Activated CD4-positive, CD25-positive, alpha-beta regulatory T cell (primary cell): ENCODE data around the gene RCSD1.

Source experiments
- DNase-seq, 4 experiments: peaks; one replicate each; lab custom pipeline; 2025; lab: John Stamatoyannopoulos, UW

RCSD1 gene

GRCh38 chr1:167687919-167688519 lies 58.0 kb downstream of the RCSD1 start:
- DNase-seq = peak; percentile 38 to 78 (median 60)

DNA sequence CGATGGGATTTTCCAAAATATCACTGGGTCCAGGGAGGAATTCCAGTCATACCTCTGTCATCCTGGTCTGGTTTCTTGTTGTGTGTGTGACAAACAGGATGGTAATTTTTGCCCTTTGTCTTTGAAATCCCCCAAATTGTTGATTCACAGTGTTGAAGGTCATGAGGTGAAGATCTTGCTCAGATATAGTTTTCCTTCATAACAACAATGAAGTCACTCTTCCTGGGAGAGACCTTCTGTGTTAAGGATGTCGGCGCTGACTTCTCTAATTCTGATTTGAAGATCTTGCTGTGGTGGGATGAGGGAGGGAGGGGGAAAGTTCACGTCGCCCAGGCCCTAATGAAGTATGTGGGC lies 59.5 kb downstream of the RCSD1 start:
- DNase-seq = no peak

DNA sequence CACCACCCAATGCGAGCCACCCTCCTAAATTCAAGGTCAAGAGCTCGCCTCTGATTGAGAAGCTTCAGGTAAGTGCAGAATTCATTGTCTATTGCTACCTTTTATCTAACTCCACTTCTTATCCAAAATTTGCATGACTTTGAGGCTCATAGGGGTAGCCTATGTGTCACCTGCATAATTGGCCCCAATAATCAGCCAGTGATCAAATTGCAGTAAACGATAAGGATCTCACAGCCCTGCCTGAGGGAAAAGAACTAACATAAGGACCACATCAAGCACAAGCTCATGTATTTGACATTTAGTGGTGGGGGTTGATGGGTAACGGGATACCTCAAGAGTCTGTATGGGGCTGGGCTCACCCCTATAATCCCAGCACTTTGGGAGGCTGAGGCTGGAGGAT lies 60.0 kb downstream of the RCSD1 start:
- DNase-seq = no peak

DNA sequence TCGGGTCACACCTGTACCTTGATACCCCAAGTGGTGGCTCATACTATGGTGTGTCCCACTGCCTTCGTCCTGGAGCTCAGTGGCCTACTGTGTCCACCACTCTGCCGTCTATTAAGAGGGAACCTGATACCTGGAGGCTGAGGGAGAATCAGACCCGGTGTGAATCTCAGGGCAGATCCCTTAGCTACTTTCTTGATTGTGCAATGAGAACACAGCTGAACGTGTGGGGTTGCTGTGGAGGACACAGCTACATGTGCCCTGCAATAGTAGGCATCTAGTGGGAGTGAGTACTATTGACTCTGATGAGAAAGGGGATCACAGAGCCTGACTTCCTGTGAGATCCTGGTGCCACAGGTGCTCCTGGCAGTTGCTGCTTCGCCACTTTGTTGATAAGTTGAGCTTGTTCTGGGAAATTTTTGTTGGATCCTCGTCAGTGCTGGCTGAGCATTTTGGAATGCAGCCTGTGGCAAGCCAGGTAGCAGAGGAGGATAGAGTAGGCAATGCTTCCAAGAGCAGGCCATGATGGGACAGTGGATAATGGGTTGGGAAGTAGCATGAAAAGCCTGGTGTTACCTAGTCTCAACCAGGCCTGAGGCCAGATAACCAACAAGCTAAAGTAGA lies 63.5 kb downstream of the RCSD1 start:
- no peak for DNase-seq

- DNase-seq = no peak
Measured at GRCh38 chr1:167694691-167695090, 64.7 kb downstream of the RCSD1 start.

- DNase-seq = no peak
Measured at GRCh38 chr1:167695147-167695546, 65.1 kb downstream of the RCSD1 start.

DNA sequence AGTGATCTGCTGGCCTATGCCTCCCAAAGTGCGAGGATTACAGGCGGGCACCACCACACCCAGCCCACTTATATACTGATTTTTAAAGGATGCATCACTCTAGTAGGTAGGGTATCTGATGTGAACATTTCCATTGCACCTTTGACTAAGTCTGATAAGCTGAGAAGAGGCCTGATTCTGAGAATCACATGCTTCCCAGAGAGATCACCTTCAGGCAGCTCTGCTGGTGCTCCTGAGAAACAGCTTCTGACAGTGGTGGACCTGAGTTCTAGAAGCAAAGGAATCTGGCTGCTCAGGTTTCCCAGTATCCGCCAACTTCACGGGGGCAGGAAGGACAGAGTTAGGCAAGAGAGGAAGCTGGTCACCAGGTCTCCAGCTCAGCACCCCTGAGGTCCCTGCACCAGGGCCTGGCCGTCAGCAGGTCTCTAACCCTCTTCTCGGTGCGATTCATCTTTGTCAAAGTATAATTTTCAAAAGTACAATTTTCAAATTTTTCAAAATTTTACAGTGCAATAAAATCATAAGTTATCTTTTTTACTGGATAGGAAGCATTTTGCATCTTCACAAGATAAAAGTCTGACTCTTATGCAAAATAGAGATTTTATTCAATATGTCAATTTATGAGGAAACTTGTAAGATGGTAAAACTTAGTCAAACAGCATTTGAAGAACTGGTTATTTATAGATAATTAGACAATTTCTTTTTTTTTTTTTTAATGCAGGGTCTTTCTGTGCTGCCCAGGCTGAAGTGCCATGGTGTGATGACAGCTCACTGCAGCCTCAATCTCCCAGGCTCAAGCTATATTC lies 65.9 kb downstream of the RCSD1 start:
- DNase-seq = no peak

GRCh38 chr1:167697667-167698141 lies 67.7 kb downstream of the RCSD1 start:
- DNase-seq = no peak

DNA sequence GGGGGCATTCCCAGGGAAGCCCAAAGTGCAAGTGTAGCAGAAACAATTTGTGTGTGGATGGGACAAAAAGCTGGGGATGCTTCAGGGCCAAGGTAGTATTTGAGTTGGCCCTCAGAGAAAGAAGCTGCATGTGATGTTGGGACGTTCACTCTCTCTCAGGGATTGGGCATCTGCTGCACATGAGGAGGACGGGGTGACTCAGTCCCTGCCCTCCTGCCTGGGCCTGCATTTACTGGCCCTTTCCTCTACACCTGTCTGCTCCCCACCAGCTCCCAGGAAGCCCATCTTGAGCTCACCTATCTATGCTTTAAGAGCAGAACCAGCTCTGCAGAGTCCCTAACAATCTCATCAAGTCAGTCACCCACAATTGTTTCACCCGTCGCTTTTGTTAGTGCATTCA lies 68.3 kb downstream of the RCSD1 start:
- DNase-seq = no peak

GRCh38 chr1:167701510-167701909 lies 71.5 kb downstream of the RCSD1 start:
- no peak for DNase-seq

- no peak for DNase-seq
Measured at GRCh38 chr1:167703557-167703956, 73.5 kb downstream of the RCSD1 start.

DNA sequence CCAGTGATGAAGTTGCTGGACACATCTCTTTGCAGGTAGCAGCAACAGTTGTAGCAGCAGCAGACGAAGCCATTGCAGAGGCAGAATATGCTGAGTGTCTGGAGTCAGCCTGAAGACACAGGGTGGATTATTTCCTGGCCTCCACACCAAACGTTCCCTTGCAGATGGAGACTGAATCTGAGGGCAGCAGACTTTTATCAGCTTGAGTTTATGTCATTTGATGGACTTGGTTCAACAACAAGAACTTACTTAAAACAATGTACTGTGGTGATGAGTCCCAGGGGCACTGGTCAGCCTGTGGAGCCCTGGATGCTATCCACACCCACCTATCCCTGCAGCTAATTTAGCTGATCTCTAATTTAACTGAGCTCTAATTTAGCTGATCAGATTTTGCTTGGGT lies 74.7 kb downstream of the RCSD1 start:
- no peak for DNase-seq

GRCh38 chr1:167705250-167705649 lies 75.2 kb downstream of the RCSD1 start:
- no peak for DNase-seq

DNA sequence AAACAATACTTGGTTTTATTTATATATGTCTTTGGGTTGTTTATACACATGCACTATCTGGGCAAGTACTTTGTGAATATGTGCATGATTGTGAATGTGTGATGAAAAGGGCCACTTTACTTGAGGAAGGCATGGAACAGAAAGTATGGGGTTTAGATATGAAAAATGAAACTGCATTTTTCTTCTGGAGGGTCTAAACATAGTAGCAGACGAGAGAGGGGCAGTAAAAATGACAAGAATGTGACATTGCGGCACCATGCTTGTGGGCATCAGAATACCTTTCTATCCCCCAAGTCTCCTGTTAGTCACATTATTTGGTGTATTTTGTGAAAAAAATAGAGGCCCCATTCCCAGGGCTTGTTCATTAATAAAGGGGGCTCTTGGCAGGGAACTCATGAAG lies 76.3 kb downstream of the RCSD1 start:
- no peak for DNase-seq

DNA sequence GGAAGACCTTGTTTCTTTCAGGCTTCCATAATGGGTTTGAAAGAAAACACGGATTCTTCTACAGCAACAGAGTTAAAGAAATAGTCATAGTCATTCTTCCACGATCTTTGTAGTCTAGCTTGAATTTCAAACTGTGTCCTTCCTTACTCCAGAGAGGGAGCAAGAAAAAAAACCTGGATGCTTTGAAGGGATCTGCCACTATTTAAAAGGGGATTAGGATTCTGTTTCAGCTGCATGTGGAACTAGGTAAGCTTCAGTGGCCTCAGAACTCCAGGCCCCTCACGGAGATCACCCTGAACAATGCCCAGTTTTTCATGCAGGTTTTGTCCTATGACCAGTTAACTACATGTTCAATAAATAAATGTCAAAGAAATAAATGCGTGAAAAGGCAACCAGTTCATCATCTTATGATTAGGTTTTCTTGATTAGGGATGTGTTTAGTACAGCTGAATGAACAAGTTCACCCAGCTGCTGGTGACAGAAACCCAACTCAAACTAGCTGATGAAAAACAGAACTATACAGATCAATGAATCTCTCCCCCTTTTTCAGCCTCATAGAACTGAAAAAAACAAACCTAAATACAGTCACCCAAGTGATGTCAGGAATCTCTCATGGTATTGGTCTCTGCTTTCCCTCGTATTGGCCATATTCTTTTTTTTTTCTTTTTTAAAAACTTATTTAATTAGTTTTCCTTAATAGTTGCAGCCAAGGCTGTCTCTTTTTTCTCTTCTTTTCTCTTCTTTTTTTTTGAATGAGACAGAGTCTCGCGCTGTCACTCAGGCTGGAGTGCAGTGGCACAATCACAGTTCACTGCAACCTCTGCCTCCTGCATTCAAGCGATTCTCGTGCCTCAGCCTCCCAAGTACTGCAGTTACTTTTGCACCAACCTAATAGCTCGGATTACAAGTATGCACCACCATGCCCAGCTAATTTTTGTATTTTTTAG lies 77.2 kb downstream of the RCSD1 start:
- DNase-seq = no peak

DNA sequence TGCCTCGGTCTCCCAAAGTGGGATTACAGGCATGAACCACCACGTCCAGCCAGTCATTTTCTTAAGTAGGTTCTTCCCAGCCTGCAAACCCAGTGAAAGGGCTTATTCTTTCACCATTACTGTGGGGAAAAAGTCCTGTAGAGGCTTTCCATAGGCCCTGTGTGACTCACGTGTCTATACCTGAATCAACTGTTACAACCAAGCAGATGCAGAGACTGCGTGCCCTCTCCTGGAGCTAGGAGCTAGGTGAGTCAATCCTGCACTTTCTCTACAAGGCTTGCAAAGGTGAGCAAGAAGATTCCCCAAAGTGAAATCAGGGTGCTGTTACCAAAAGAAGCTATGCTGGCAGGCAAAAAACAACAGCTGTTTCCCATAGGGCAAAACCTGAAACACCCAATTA lies 77.9 kb downstream of the RCSD1 start:
- no peak for DNase-seq

GRCh38 chr1:167708940-167709389 lies 78.9 kb downstream of the RCSD1 start:
- DNase-seq = no peak

- DNase-seq = no peak
Measured at GRCh38 chr1:167710836-167711235, 80.8 kb downstream of the RCSD1 start.

DNA sequence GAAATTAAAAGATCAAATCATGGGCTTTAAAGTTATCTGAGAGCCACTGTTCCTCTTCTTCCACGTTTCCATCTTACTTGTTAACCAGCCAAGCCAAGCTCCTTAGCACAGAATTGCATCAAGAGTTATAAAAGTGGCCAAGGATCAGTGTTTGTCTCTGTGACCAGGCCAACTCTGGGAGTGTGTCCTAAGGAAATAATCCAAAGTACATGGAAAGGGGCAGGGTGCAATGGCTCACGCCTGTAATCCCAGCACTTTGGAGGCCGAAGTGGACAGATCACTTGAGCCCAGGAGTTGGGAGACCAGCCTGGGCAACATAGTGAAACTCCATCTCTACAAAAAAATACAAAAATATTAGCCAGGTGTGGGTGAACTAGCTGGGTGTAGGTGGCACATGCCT lies 81.8 kb downstream of the RCSD1 start:
- no peak for DNase-seq

DNA sequence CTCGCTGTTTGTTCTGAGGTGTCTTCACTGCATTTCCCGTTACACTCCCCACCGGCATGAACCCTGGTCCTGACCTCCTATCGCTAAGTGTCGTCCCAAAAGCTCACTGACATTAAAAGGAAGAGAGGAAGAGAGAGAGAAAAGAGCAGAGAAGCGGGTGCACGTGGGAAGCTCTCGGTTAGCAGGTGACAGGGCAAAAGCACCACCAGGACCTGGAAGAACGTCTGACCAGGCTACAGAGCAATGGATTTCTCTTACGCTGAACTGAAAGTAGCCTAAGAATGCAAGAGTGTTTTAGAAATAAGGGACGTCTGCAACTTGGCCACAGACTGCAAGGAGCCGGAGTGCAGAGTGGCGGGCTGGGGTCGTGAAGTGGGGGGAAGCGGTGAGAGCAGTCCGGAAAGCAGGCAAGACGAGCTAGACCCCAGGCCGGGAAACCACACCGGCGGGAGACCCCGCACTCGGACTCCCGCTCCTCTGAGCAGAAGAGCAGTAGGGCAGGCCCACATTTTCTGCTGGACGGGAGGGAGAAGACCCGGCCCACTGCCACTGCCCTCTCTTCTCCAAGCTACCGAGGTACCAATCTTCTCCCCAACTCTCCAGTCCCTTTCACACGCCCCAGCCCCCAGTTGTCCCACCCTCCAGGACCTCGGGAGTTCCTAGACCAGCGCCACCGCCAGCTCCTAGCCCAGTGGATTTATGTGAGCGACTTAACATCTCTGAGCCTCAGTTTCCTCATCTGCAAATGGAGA lies 83.5 kb downstream of the RCSD1 start:
- DNase-seq = no peak

DNA sequence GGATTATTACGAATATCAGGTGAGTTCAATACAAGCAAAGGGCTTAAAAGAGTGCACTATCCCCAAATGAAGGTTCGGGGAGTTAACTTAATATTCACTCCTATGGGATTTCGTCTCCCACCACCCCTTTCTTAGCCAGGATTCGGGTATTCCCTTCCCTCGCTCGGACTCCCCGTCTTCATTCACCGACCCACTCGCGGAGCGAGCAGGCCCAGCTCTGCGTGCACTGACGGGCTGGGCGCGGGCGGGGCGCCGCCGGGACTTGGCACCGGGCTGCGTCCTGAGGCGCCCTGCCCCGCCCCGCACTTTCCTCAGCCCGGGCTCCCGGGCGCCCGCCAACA lies 84.0 kb downstream of the RCSD1 start:
- no peak for DNase-seq
